Measurements from ENCODE around the gene S100P.

Gene S100P

GRCh38 chr4:6697131-6697530 is 3.5 kb downstream of the S100P start:
- no peak for DNase-seq (ENCODE audit: low read depth)

GRCh38 chr4:6699388-6699787 is 5.7 kb downstream of the S100P start:
- DNase-seq (ENCODE audit: low read depth) = no peak

GRCh38 chr4:6699903-6700302 is 6.2 kb downstream of the S100P start:
- DNase-seq (ENCODE audit: low read depth) = no peak

- DNase-seq (ENCODE audit: low read depth) = no peak
These were observed 7.7 kb downstream of the S100P start for GRCh38 chr4:6701371-6701770.

- DNase-seq (ENCODE audit: low read depth) = no peak
These were observed 9.1 kb downstream of the S100P start for GRCh38 chr4:6702761-6703160.

GRCh38 chr4:6703786-6704185 is 10.1 kb downstream of the S100P start:
- DNase-seq (ENCODE audit: low read depth) = no peak

GRCh38 chr4:6705646-6706045 is 12.0 kb downstream of the S100P start:
- no peak for DNase-seq (ENCODE audit: low read depth)

GRCh38 chr4:6706173-6706572 is 12.5 kb downstream of the S100P start:
- no peak for DNase-seq (ENCODE audit: low read depth)

GRCh38 chr4:6709230-6710114 is 15.8 kb downstream of the S100P start, which contains the start of gene MRFAP1L1:
Gene MRFAP1L1 (minus strand): TSS chr4:6709865. CDS start chr4:6709629, 236 bp downstream.
- peak; percentile 98 for DNase-seq (ENCODE audit: low read depth)

GRCh38 chr4:6710282-6710681 is 16.6 kb downstream of the S100P start:
- DNase-seq (ENCODE audit: low read depth) = no peak

- DNase-seq (ENCODE audit: low read depth) = no peak
These were observed 17.3 kb downstream of the S100P start for GRCh38 chr4:6710996-6711395.

- no peak for DNase-seq (ENCODE audit: low read depth)
These were observed 21.3 kb downstream of the S100P start for GRCh38 chr4:6714954-6715353.

- DNase-seq (ENCODE audit: low read depth) = no peak
These were observed 22.0 kb downstream of the S100P start for GRCh38 chr4:6715704-6716017.

- peak; percentile 94 for DNase-seq (ENCODE audit: low read depth)
These were observed 22.6 kb downstream of the S100P start, which contains the start of gene BLOC1S4 for GRCh38 chr4:6716018-6716911. Gene BLOC1S4 (plus strand): TSS chr4:6716174. CDS start chr4:6716210, 36 bp downstream.

- no peak for DNase-seq (ENCODE audit: low read depth)
These were observed 23.4 kb downstream of the S100P start for GRCh38 chr4:6716958-6717655.

- DNase-seq (ENCODE audit: low read depth) = no peak
These were observed 25.4 kb downstream of the S100P start for GRCh38 chr4:6718932-6719610.

GRCh38 chr4:6719611-6720179 is 26.0 kb downstream of the S100P start:
- no peak for DNase-seq (ENCODE audit: low read depth)

- peak; percentile 61 for DNase-seq (ENCODE audit: low read depth)
These were observed 26.6 kb downstream of the S100P start for GRCh38 chr4:6720202-6720699.

GRCh38 chr4:6721121-6721520 is 27.4 kb downstream of the S100P start:
- DNase-seq (ENCODE audit: low read depth) = no peak

GRCh38 chr4:6722891-6723290 is 29.2 kb downstream of the S100P start:
- DNase-seq (ENCODE audit: low read depth) = no peak

- no peak for DNase-seq (ENCODE audit: low read depth)
These were observed 30.2 kb downstream of the S100P start for GRCh38 chr4:6723851-6724250.
